Trophoblast cell (in vitro differentiated cells and primary cell): Measurements from ENCODE around the gene CHN2.

Experiments used
- DNase-seq, 2 donors: peaks; one replicate each; pipeline ENCODE4 v3.0.0-alpha.2; 2016
- H2AFZ ChIP-seq: 2 replicates; pipeline ENCODE4 v1.6.1; 2013; ENCODE audit warnings: low read length, moderate library complexity, mild to moderate bottlenecking; ENCODE audit not compliant: insufficient read depth, poor library complexity
- H2AK5ac ChIP-seq: 2 replicates; pipeline ENCODE4 v1.6.1; 2013; ENCODE audit warnings: mild to moderate bottlenecking, low read length
- H2BK120ac ChIP-seq: 2 replicates; pipeline ENCODE4 v1.6.1; 2013; ENCODE audit warnings: low read length, mild to moderate bottlenecking, moderate library complexity; ENCODE audit not compliant: insufficient read depth, poor library complexity
- H2BK12ac ChIP-seq: 2 replicates; pipeline ENCODE4 v1.6.1; 2013; ENCODE audit warnings: mild to moderate bottlenecking, low read length, moderate library complexity
- H2BK5ac ChIP-seq: 2 replicates; pipeline ENCODE4 v1.6.1; 2013; ENCODE audit warnings: low read length, low read depth, moderate library complexity, mild to moderate bottlenecking; ENCODE audit not compliant: poor library complexity
- H3K14ac ChIP-seq: 2 replicates; pipeline ENCODE4 v1.6.1; 2013; ENCODE audit warnings: mild to moderate bottlenecking, low read length
- H3K18ac ChIP-seq: 2 replicates; pipeline ENCODE4 v1.6.1; 2013; ENCODE audit warnings: mild to moderate bottlenecking, low read length
- H3K23ac ChIP-seq: 2 replicates; pipeline ENCODE4 v1.6.1; 2013; ENCODE audit warnings: low read length
- H3K27ac ChIP-seq: 2 replicates; pipeline ENCODE4 v1.5.1; 2013; ENCODE audit warnings: low read depth, mild to moderate bottlenecking, inconsistent platforms, low read length, moderate library complexity
- H3K27me3 ChIP-seq: 2 replicates; pipeline ENCODE4 v1.6.1; 2013; ENCODE audit warnings: inconsistent platforms, mild to moderate bottlenecking, low read length, moderate library complexity; ENCODE audit not compliant: insufficient read depth
- H3K36me3 ChIP-seq, 2 experiments: 1 replicate in 1 of 2; 2 replicates in 1 of 2; pipeline ENCODE4 v1.6.1; 2013; ENCODE audit warnings: low read length in 2 of 2, mild to moderate bottlenecking in 2 of 2, moderate library complexity in 1 of 2; ENCODE audit not compliant: insufficient read depth in 2 of 2, control insufficient read depth in 1 of 2
- H3K4ac ChIP-seq: 2 replicates; pipeline ENCODE4 v1.6.1; 2013; ENCODE audit warnings: low read depth, mild to moderate bottlenecking, low read length, moderate library complexity
- H3K4me1 ChIP-seq, 2 experiments: 1 replicate in 1 of 2; 2 replicates in 1 of 2; pipeline ENCODE4 v1.6.1; 2013; ENCODE audit warnings: low read length in 2 of 2, mild to moderate bottlenecking in 2 of 2, moderate library complexity in 1 of 2; ENCODE audit not compliant: insufficient read depth in 2 of 2, control insufficient read depth in 1 of 2
- H3K4me2 ChIP-seq: 2 replicates; pipeline ENCODE4 v1.6.1; 2013; ENCODE audit warnings: inconsistent platforms, mild to moderate bottlenecking, low read length, moderate library complexity
- H3K4me3 ChIP-seq: 2 replicates; pipeline ENCODE4 v1.5.1; 2013; ENCODE audit warnings: mild to moderate bottlenecking, low read depth, low read length, inconsistent platforms
- H3K79me1 ChIP-seq: one replicate; pipeline ENCODE4 v1.6.1; 2013; ENCODE audit warnings: low read length
- H3K79me2 ChIP-seq: 2 replicates; pipeline ENCODE4 v1.6.1; 2013; ENCODE audit warnings: low read length, mild to moderate bottlenecking; ENCODE audit not compliant: control insufficient read depth, insufficient read depth, poor library complexity
- H3K9ac ChIP-seq: 2 replicates; pipeline ENCODE4 v1.6.1; 2013; ENCODE audit warnings: mild to moderate bottlenecking, low read length
- H3K9me3 ChIP-seq: 2 replicates; pipeline ENCODE4 v1.6.1; 2013; ENCODE audit warnings: low read depth, mild to moderate bottlenecking, control low read depth, inconsistent platforms, low read length; ENCODE audit not compliant: insufficient read depth
- H4K12ac ChIP-seq: 2 replicates; pipeline ENCODE4 v1.6.1; 2013; ENCODE audit warnings: low read depth, mild to moderate bottlenecking, low read length, moderate library complexity
- H4K8ac ChIP-seq: 2 replicates; pipeline ENCODE4 v1.6.1; 2013; ENCODE audit warnings: low read depth, mild to moderate bottlenecking, low read length, moderate library complexity
- H4K91ac ChIP-seq: one replicate; pipeline ENCODE4 v1.6.1; 2013; ENCODE audit warnings: low read depth, mild to moderate bottlenecking, low read length, moderate library complexity
- WGBS: extraction: QIAGEN DNeasy Blood & Tissue Kit; methylation state at CpG from one replicate; pipeline ENCODE4 v1.1.7; 2013; ENCODE audit warnings: missing lambda C conversion rate; ENCODE audit not compliant: insufficient read length, insufficient coverage; ENCODE audit errors: extremely low coverage; 5-methylcytosine and 5-hydroxymethylcytosine counted together

The CHN2 gene

GRCh38 chr7:29248713-29249382 is 54.3 kb downstream of the CHN2 start:
- Histone ChIP-seq H4K8ac (no peak overlapping the region), H3K79me1 (peaks cover 3% of the 10 kb centered on the region), H3K4me1 (peaks cover 6 to 11% of the 10 kb centered on the region in 2 experiments), H2BK5ac (no peak overlapping the region), H3K4ac (peak overlapping the region; percentile 25), H2BK12ac (no peak overlapping the region), H3K36me3 (peaks cover 20 to 24% of the 10 kb centered on the region in 2 experiments), H3K79me2 (peaks cover 2% of the 10 kb centered on the region), H3K14ac (no peak overlapping the region), H2AFZ (no peak overlapping the region), H2BK120ac (no peak overlapping the region), H3K23ac (no peak overlapping the region), H3K4me3 (no peak overlapping the region), H3K18ac (peak overlapping the region; percentile 29), H3K9me3 (no peaks in the 10 kb centered on the region), H3K4me2 (no peak overlapping the region), H2AK5ac (no peak overlapping the region), H3K9ac (no peak overlapping the region), H4K91ac (no peak overlapping the region), H3K27me3 (no peaks in the 10 kb centered on the region), H3K27ac (no peak overlapping the region), H4K12ac (no peak overlapping the region)
- DNase-seq = peak; percentile 62 to 70
- no CpG with 5 or more reads among the region's 8 CpGs for WGBS

GRCh38 chr7:29249383-29249750 is 54.8 kb downstream of the CHN2 start:
- Histone ChIP-seq H3K4me2 (no peak overlapping the region), H2BK12ac (no peak overlapping the region), H3K23ac (no peak overlapping the region), H3K36me3 (peaks cover 18 to 21% of the 10 kb centered on the region in 2 experiments), H3K79me2 (peaks cover 2% of the 10 kb centered on the region), H3K27me3 (no peaks in the 10 kb centered on the region), H2AK5ac (no peak overlapping the region), H3K4ac (no peak overlapping the region), H2BK5ac (no peak overlapping the region), H3K18ac (peak overlapping the region; percentile 29), H3K27ac (no peak overlapping the region), H2AFZ (no peak overlapping the region), H3K4me3 (no peak overlapping the region), H3K9me3 (no peaks in the 10 kb centered on the region), H4K8ac (no peak overlapping the region), H3K14ac (no peak overlapping the region), H3K79me1 (peaks cover 3% of the 10 kb centered on the region), H3K9ac (no peak overlapping the region), H4K12ac (no peak overlapping the region), H4K91ac (no peak overlapping the region), H2BK120ac (no peak overlapping the region), H3K4me1 (peaks cover 6 to 11% of the 10 kb centered on the region in 2 experiments)
- WGBS = no CpG with 5 or more reads among the region's 7 CpGs
- no peak for DNase-seq

- Histone ChIP-seq H2BK120ac (no peak overlapping the region), H3K9me3 (no peaks in the 10 kb centered on the region), H3K4me2 (no peak overlapping the region), H3K27me3 (no peaks in the 10 kb centered on the region), H2AFZ (no peak overlapping the region), H3K18ac (no peak overlapping the region), H3K4me3 (no peak overlapping the region), H3K79me1 (peaks cover 7% of the 10 kb centered on the region), H3K9ac (no peak overlapping the region), H2AK5ac (no peak overlapping the region), H3K23ac (no peak overlapping the region), H2BK12ac (no peak overlapping the region), H3K4ac (no peak overlapping the region), H3K36me3 (peaks cover 17 to 19% of the 10 kb centered on the region in 2 experiments), H4K8ac (no peak overlapping the region), H3K27ac (no peak overlapping the region), H4K12ac (no peak overlapping the region), H3K4me1 (peaks cover 7 to 16% of the 10 kb centered on the region in 2 experiments), H3K14ac (no peak overlapping the region), H4K91ac (no peak overlapping the region), H2BK5ac (no peak overlapping the region), H3K79me2 (peaks cover 2% of the 10 kb centered on the region)
- WGBS = no CpG with 5 or more reads among the region's 1 CpG
- no peak for DNase-seq
These were observed 55.3 kb downstream of the CHN2 start for GRCh38 chr7:29249860-29250259.

- H2AK5ac ChIP-seq = no peak overlapping the region
- no peaks in the 10 kb centered on the region for H3K27me3 ChIP-seq
- H2AFZ ChIP-seq = no peak overlapping the region
- H3K4me1 ChIP-seq = peaks cover 8 to 14% of the 10 kb centered on the region in 2 experiments
- H3K4me2 ChIP-seq = no peak overlapping the region
- no peak overlapping the region for H2BK120ac ChIP-seq
- no peak overlapping the region for H3K4me3 ChIP-seq
- H3K23ac ChIP-seq = no peak overlapping the region
- H3K4ac ChIP-seq = no peak overlapping the region
- no peak overlapping the region for H2BK12ac ChIP-seq
- H4K8ac ChIP-seq = no peak overlapping the region
- no peak overlapping the region for H2BK5ac ChIP-seq
- H3K9me3 ChIP-seq = no peaks in the 10 kb centered on the region
- no peak overlapping the region for H3K27ac ChIP-seq
- no peak overlapping the region for H3K14ac ChIP-seq
- H4K12ac ChIP-seq = no peak overlapping the region
- DNase-seq = no peak
- H3K79me1 ChIP-seq = peaks cover 14% of the 10 kb centered on the region
- no CpG with 5 or more reads among the region's 1 CpG for WGBS
- peaks cover 12 to 14% of the 10 kb centered on the region in 2 experiments for H3K36me3 ChIP-seq
- H4K91ac ChIP-seq = no peak overlapping the region
- peak overlapping the region; percentile 54 for H3K18ac ChIP-seq
- no peaks in the 10 kb centered on the region for H3K79me2 ChIP-seq
- H3K9ac ChIP-seq = no peak overlapping the region
These were observed 58.6 kb downstream of the CHN2 start for GRCh38 chr7:29253225-29253624.
